HK-2 (cell line): ENCODE measurements around the gene PTPDC1.

Experiments
- DNase-seq: peaks from one replicate; pipeline ENCODE4 v3.0.0-alpha.2; 2018; ENCODE audit not compliant: unreplicated experiment

The PTPDC1 gene

DNA sequence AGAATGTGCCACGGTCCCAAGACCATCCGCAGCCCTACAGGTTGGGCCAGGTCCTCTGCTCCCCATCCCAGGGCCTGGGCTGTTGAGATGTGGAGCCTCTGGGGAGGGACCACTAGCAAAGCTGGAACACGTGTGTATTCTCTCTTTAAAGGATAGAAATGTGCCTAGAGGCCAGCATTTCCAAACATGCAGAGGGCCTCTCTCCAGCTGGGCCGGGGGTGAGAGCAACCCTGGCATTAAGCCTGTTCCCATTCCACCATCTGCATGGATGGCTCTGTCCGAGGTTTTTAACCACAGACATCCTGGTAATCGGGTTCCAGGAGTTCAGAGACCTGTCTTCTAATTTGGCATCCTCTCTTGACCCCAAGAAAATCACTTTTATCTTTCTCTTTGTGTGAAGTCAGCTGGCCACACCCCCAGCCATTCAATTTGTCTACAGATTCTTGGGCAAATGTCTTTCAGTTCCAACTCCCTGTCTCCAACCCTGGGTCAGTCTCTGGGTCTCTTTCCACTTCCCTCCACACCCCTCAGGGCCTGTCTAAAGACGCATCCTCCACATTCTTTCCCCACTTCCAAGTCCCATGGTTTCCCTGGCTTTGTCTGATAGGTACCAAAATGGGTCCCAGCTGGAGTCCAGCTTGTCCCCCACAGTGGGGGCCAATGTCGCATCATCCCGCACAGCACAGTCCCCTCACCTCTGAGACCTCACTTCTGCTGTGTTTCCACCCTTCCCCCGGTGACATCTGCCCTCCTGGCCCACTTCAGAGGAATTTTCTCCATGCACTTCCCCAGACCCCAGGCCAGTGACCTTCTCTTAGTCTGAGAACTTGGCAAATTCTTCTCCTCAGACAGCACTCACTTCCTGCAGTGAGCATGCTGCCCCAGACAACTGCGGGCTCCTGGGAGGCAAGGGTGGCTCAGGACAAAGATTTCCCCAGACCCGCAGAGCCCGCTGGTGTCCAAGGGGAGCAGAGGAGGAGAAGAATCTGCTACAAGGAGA is 56.8 kb downstream of the PTPDC1 start:
- DNase-seq: no peak

DNA sequence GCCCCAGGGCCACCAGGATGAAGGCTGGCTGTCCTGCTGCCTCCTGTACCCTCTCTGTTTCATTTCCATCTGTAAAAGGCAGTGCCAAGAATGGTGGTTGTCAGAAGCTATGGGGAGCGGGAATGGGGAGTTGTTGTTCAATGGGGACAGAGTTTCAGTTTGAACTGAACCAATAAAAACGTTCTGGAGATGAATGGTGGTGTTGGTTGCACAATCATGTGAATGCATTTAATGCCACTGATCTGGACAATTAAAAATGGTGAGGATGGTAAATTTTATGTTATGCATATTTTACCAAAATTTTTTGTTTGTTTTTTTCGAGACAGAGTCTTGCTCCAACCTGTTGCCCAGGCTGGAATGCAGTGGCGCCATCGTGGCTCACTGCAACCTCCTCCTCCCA is 58.1 kb downstream of the PTPDC1 start:
- no peak for DNase-seq

DNA sequence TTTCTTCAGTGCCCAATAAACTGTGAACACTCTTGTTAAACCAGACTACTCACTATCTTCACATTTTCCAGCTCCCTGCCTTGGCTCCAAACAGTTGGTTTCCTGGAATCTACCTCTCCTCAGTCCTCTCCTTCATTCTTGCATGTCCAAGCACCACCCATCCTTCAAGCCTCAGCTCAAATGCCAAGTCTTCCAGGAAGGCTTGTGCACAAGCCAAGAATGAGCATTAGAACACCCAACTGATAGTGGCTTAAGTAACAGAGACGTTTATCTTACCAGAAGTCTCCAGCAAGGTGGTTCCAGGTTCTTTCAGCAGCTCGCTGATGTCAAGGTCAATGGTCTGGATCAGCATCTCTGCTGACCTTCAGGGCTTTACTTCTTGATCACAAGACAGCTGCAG is 60.1 kb downstream of the PTPDC1 start:
- no peak for DNase-seq

- DNase-seq: no peak
Measured at GRCh38 chr9:94145640-94146039, 61.4 kb downstream of the PTPDC1 start.

- DNase-seq: no peak
Measured at GRCh38 chr9:94147776-94148175, 63.5 kb downstream of the PTPDC1 start.

DNA sequence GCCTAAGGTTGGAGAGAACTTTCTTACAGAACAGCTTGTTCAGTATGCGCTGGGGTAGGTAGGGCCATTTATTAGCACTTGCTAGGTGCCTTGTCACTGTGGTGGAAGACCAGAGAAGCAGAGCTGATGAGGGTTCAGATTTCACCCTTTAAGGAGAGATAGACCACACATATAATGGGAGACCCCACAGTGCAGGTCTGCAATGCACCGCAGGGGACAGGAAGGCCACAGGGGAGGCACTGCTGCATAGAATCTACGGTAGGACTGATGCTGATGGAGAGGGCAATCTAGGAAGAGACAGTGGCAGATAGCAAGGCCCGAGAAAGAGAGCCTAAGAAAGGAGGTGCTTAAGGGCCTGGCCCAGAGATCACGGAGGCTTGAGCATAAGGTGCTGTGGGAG is 64.2 kb downstream of the PTPDC1 start:
- no peak for DNase-seq

GRCh38 chr9:94149696-94150095 is 65.4 kb downstream of the PTPDC1 start:
- no peak for DNase-seq

GRCh38 chr9:94150279-94150828 is 66.1 kb downstream of the PTPDC1 start:
- DNase-seq: no peak

DNA sequence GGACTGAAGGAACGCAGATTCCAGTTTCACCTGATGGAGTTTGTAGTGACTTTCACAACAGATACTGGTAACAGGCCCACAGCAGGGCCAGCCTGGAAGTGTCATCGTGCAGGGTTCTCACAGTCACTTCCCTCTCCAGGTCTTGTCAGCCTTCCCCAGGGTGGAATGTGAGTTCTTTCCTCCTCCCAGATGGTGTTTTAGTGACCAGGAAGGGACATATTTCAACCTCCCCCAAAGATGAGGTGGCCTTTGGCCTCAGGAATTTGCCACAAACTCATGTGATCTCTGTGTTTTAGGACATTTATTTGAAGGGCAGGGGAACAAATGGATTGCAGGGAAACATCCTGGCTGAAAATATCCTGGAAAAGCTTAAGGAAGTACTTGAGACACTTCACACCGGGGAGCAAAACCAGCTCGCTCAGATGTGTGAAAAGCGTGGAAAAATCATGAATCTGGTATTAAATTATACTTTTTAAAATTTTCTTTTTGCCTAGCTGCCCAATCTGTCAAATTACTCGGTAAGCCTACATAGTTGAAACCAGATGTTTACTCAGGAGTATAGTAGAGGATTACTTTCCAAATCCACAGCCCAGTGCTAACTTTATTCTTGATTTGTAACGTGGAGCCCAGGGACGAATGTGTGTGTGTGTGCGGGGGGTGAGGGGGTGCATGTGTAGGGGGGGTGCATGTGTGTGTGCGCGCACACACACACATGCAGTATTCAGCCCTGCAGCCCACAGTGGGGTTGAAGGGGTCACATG is 66.8 kb downstream of the PTPDC1 start:
- DNase-seq: no peak

- DNase-seq: no peak
Measured at GRCh38 chr9:94153905-94154304, 69.6 kb downstream of the PTPDC1 start.

GRCh38 chr9:94156348-94157049 is 72.2 kb downstream of the PTPDC1 start:
- no peak for DNase-seq

DNA sequence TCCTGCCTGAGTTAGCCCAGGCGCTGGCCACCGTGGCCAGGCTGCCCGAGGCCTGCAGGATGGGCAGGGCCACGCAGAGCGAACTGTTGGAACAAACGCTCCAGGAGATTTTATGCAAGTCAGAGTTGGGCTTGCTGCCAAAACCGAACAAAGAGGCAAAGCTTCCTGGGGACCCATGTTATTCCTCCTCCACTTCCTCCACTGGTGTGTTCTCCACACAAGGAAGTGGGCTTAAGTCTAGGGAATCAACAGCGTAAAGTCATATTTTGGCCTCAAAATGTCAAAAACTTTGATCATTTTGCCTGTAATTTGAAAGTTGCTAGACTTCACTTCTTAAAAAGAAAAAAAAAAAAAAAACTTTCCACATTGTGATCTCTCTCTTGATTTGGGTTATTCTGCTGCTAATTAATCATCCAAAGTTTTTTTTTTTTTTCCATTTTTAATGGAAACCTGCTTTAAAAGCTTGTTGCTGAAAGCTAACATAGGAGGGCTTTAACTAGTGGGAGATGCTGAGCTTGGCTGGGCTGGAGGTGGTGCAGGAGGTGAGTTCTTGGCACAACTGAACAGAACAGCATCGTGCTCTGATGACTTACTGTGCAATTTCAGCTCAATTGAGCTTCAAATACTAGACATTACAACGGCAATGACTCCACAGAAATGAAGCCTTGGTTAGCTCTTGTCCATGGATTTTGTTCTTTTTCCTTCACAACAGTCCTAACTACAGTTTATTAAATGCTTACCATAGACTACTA is 73.0 kb downstream of the PTPDC1 start:
- DNase-seq: no peak
